Esophagus muscularis mucosa (tissue), 4 donors: ENCODE data around the gene CCNY. TPM values are rescaled to one million over a fixed set of nuclear protein-coding genes. Genes with fewer than 3 reads are reported as not detected.

Experiments
- DNase-seq: peaks from one replicate; pipeline ENCODE4 v3.0.0-alpha.2; 2017; ENCODE audit errors: extremely low spot score
- H3K27ac ChIP-seq, 4 donors: fragments of 200-600 bp; sonication (generic); replicated peaks in 1 of 4; 1 replicate in 3 of 4; 2 replicates in 1 of 4; pipeline ENCODE4 v1.5.1; 2016 to 2019; ENCODE audit warnings: mild to moderate bottlenecking in 1 of 4
- H3K27me3 ChIP-seq, 4 donors: fragments of 200-600 bp; sonication (generic); one replicate each; pipeline versions ENCODE4 v1.5.1 to v1.6.0; 2016 to 2019
- H3K36me3 ChIP-seq, 4 donors: fragments of 200-600 bp; sonication (generic); one replicate each; pipeline ENCODE4 v1.5.1; 2016 to 2019
- H3K4me1 ChIP-seq, 4 donors: fragments of 200-600 bp; sonication (generic); one replicate each; pipeline ENCODE4 v1.5.1; 2016 to 2019
- H3K4me3 ChIP-seq, 4 donors: fragments of 200-600 bp; sonication (generic); 1 replicate in 2 of 4; 2 replicates in 2 of 4; pipeline ENCODE4 v1.5.1; 2016 to 2019; ENCODE audit warnings: mild to moderate bottlenecking in 4 of 4, moderate library complexity in 1 of 4
- H3K9me3 ChIP-seq, 4 donors: fragments of 200-600 bp; sonication (generic); 1 replicate in 3 of 4; 2 replicates in 1 of 4; pipeline ENCODE4 v1.5.1; 2016 to 2019
- CTCF ChIP-seq, 3 experiments: fragments of 200-600 bp in 2 of 3; fragments of 450-650 bp in 1 of 3; sonication (generic) in 2 of 3; IDR thresholded peaks; one replicate each; pipeline ENCODE4 v1.5.1; 2017 to 2019; ENCODE audit warnings: antibody characterized with exemption in 3 of 3, mild to moderate bottlenecking in 2 of 3, moderate library complexity in 1 of 3
- EP300 ChIP-seq: sonication (generic); formaldehyde crosslinking; IDR thresholded peaks from one replicate; pipeline ENCODE4 v1.6.1; 2017; ENCODE audit warnings: antibody characterized with exemption
- POLR2A ChIP-seq: fragments of 450-650 bp; IDR thresholded peaks from one replicate; pipeline ENCODE4 v1.6.1; 2017; ENCODE audit warnings: antibody characterized with exemption, moderate library complexity, mild to moderate bottlenecking, low read depth
- POLR2AphosphoS5 ChIP-seq, 2 donors: sonication (generic); formaldehyde crosslinking; IDR thresholded peaks; one replicate each; pipeline ENCODE4 v1.6.1; 2017; ENCODE audit warnings: antibody characterized with exemption in 2 of 2
- WGBS: methylation state at CpG from one replicate; pipeline ENCODE4 v1.1.5; 2018; 5-methylcytosine and 5-hydroxymethylcytosine counted together
- intact Hi-C: fragments of 100-400 bp; cut with DNase I; formaldehyde crosslinking; loops from one replicate; pipeline ENCODE4 v1.15.1; 2023
- total RNA-seq, 4 donors: library from RNA; depleted of rRNA; stranded (reverse); fragments of >200 nt; gene quantifications; one replicate each; pipeline versions ENCODE4 v1.1.0 to v1.2.1, GENCODE V29; 2016

CCNY gene
- total RNA-seq, 4 donors from 2014 or later: 36.6 to 53.5 (median 47.0) TPM

DNA sequence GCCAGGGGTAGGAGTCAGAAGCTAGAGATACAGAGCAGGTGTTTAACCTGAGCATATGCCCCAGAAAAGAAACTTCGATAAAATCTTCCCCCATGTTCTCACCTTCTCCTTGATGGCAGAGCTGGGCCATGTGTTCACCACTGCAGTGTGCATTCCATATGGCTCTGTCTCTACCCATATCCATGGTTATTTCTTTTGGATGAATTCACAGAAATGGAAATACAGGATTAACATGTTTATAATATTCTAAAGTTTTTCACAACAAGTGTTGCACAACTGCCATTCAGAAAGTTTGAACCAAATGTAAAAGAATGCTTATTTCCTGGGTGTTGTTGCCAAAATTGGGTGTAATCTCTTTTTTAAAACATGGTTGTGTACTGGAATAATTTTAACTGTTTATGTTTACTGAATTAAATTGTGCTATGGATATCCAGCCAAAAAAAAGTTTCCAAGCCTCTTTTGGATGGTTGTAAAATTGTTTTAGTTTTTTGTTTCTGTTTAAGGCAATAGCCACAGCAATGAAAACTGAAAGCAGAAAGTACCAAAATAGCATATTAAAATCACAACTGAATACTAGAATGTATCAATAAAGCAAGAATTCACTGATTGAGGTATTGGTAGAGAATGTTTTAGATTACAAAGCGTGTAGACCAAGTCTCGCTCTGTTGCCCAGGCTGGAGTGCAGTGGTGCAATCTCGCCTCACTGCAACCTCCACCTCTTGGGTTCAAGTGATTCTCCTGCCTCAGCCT is 19.9 kb upstream of the CCNY start:
- no peak overlapping the region for H3K27ac ChIP-seq
- no peak overlapping the region for H3K4me3 ChIP-seq
- H3K36me3 ChIP-seq: peaks cover 0 to 38% (median 14%) of the 10 kb centered on the region in 4 donors
- intact Hi-C loops: no loop called here
- H3K4me1 ChIP-seq: no peaks in the 10 kb centered on the region
- no peak for DNase-seq
- no peaks in the 10 kb centered on the region for H3K27me3 ChIP-seq
- no peak for TF ChIP-seq EP300
- WGBS: 97% methylated on average over 4 of the region's 4 CpGs
- no peaks in the 10 kb centered on the region for H3K9me3 ChIP-seq

- no peaks in the 10 kb centered on the region for H3K27me3 ChIP-seq
- no peak overlapping the region for H3K4me3 ChIP-seq
- peaks cover 0 to 43% (median 16%) of the 10 kb centered on the region in 4 donors for H3K36me3 ChIP-seq
- 87% methylated on average over 4 of the region's 4 CpGs for WGBS
- no peaks in the 10 kb centered on the region for H3K9me3 ChIP-seq
- H3K4me1 ChIP-seq: no peaks in the 10 kb centered on the region
- no peak for DNase-seq
- TF ChIP-seq EP300 (no peak), POLR2A (no peak), CTCF (IDR thresholded peaks at IDR 0.05) (no peak), POLR2AphosphoS5 (IDR thresholded peaks at IDR 0.05) (no peak)
- intact Hi-C loops: no loop called here
- H3K27ac ChIP-seq: no peak overlapping the region
Observed at GRCh38 chr10:35318551-35318950, 17.8 kb upstream of the CCNY start.

DNA sequence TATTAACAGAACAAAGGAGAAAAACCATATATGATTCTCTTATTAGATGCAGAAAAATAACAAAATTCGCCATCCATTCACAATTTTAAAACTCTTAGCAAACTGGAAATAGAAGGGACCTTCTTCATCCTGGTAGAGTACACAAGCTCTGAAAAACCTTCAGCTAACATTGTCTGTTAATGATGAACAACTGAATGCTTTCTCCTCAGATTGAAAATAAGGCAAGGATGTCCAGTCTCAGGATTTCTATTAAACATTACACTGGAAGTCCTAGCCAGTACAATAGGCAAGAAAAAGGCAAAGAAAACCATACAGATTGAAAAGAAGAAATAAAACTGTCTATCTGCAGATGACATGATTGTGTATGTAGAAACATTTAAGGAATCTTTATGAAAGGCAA is 16.0 kb upstream of the CCNY start:
- intact Hi-C loops: no loop called here
- H3K9me3 ChIP-seq: no peaks in the 10 kb centered on the region
- TF ChIP-seq EP300 (no peak), POLR2A (no peak), POLR2AphosphoS5 (IDR thresholded peaks at IDR 0.05) (no peak), CTCF (IDR thresholded peaks at IDR 0.05) (no peak)
- H3K27me3 ChIP-seq: no peaks in the 10 kb centered on the region
- DNase-seq: no peak
- H3K4me3 ChIP-seq: no peak overlapping the region
- no peak overlapping the region for H3K27ac ChIP-seq
- peaks cover 0 to 7% (median 2%) of the 10 kb centered on the region in 4 donors for H3K4me1 ChIP-seq
- WGBS: 94% methylated on average over 1 of the region's 1 CpG
- H3K36me3 ChIP-seq: peaks cover 0 to 36% (median 13%) of the 10 kb centered on the region in 4 donors

- H3K4me3 ChIP-seq: no peak overlapping the region
- 100% methylated on average over 5 of the region's 5 CpGs for WGBS
- no peak for DNase-seq
- no peaks in the 10 kb centered on the region for H3K27me3 ChIP-seq
- intact Hi-C loops: no loop called here
- no peaks in the 10 kb centered on the region for H3K9me3 ChIP-seq
- TF ChIP-seq CTCF (IDR thresholded peaks at IDR 0.05) (no peak), POLR2A (no peak), POLR2AphosphoS5 (IDR thresholded peaks at IDR 0.05) (no peak), EP300 (no peak)
- H3K36me3 ChIP-seq: peaks cover 0 to 15% (median 10%) of the 10 kb centered on the region in 4 donors
- no peak overlapping the region for H3K27ac ChIP-seq
- peaks cover 0 to 11% (median 6%) of the 10 kb centered on the region in 4 donors for H3K4me1 ChIP-seq
Observed at GRCh38 chr10:35322636-35323035, 13.7 kb upstream of the CCNY start.

DNA sequence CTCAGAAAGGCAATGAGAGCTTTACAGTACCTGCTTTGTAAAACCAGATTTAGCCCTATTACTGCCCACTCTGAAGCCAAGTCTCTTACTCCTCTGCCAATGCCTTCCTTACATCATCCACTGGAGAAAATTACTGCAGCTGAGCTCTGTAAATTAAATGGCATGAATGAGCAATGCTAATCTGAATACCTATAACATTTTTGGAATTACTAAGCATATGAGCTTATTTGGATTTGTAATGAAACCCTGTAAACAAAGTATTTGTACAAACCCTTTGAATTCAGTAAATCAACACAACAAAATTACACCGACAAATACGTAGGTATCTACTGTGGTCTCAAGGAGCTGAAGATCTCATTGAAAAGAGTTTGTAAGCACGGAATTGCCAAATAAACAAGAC is 12.1 kb upstream of the CCNY start:
- peaks cover 0 to 15% (median 8%) of the 10 kb centered on the region in 4 donors for H3K36me3 ChIP-seq
- WGBS: 90% methylated on average over 3 of the region's 3 CpGs
- no peaks in the 10 kb centered on the region for H3K9me3 ChIP-seq
- TF ChIP-seq EP300: no peak
- TF ChIP-seq POLR2AphosphoS5 (IDR thresholded peaks at IDR 0.05): no peak
- TF ChIP-seq POLR2A: no peak
- TF ChIP-seq CTCF (IDR thresholded peaks at IDR 0.05): no peak
- no peak for DNase-seq
- H3K4me3 ChIP-seq: no peak overlapping the region
- peaks cover 5 to 26% (median 21%) of the 10 kb centered on the region in 4 donors for H3K4me1 ChIP-seq
- intact Hi-C loops: no loop called here
- H3K27ac ChIP-seq: no peak overlapping the region
- no peaks in the 10 kb centered on the region for H3K27me3 ChIP-seq
